SK-N-SH (cell line): ENCODE measurements around the gene MGAT4A. TPM values are rescaled to one million over a fixed set of nuclear protein-coding genes. Genes with fewer than 3 reads are reported as not detected.

Experiments
- CTCF ChIA-PET: fragments of 300-600, 350-600 bp; formaldehyde crosslinking; extraction: SDS; loops from one replicate; lab custom pipeline; 2021; lab: Yijun Ruan, JAX
- POLR2A ChIA-PET: fragments of 350-600 bp; sonication (Branson Sonifier 250); formaldehyde crosslinking; extraction: SDS; loops from one replicate; lab custom pipeline; 2020; ENCODE audit warnings: antibody characterized with exemption, inconsistent platforms; lab: Yijun Ruan, JAX
- DNase-seq: peaks from one replicate; pipeline ENCODE4 v3.0.0; 2012
- H2AFZ ChIP-seq: fragments of 200-600 bp; sonication (generic); 2 replicates; pipeline ENCODE4 v1.8.1; 2016; ENCODE audit warnings: antibody characterized with exemption, mild to moderate bottlenecking, low read depth
- H3F3A ChIP-seq: fragments of 200-600 bp; sonication (generic); replicated peaks from 2 replicates; pipeline ENCODE3; 2016; ENCODE audit warnings: antibody characterized with exemption, mild to moderate bottlenecking; ENCODE audit not compliant: insufficient read depth
- H3K27ac ChIP-seq, 2 experiments: fragments of 200-500 bp in 1 of 2; fragments of 200-600 bp in 1 of 2; sonication (Bioruptor generic) in 1 of 2; sonication (generic), shearing (Covaris generic) in 1 of 2; 2 replicates each; pipeline versions ENCODE4 v1.5.1 to v1.6.1; 2014 to 2016; ENCODE audit warnings: low read depth in 2 of 2, inconsistent platforms in 1 of 2, low read length in 1 of 2, mild to moderate bottlenecking in 1 of 2, mixed read lengths in 1 of 2
- H3K27me3 ChIP-seq: fragments of 200-600 bp; sonication (generic), shearing (Covaris generic); 2 replicates; pipeline ENCODE4 v1.6.1; 2016; ENCODE audit warnings: mixed run types; ENCODE audit not compliant: insufficient read depth
- H3K36me3 ChIP-seq, 2 experiments: fragments of 200-500 bp in 1 of 2; fragments of 200-600 bp in 1 of 2; sonication (Bioruptor generic) in 1 of 2; sonication (generic) in 1 of 2; replicated peaks in 1 of 2; 2 replicates each; pipeline versions ENCODE3 to v1.5.1; 2014 to 2016; ENCODE audit warnings: low read length in 1 of 2, mild to moderate bottlenecking in 1 of 2; ENCODE audit not compliant: insufficient read depth in 2 of 2, control insufficient read depth in 1 of 2
- H3K4me1 ChIP-seq, 2 experiments: fragments of 200-500 bp in 1 of 2; fragments of 200-600 bp in 1 of 2; sonication (Bioruptor generic) in 1 of 2; sonication (generic), shearing (Covaris generic) in 1 of 2; 2 replicates each; pipeline versions ENCODE4 v1.5.1 to v1.6.1; 2014 to 2016; ENCODE audit warnings: low read depth in 1 of 2, low read length in 1 of 2, mixed run types in 1 of 2; ENCODE audit not compliant: insufficient read depth in 2 of 2, control insufficient read depth in 1 of 2
- H3K4me2 ChIP-seq: fragments of 200-600 bp; sonication (generic), shearing (Covaris generic); 2 replicates; pipeline ENCODE4 v1.6.1; 2017; ENCODE audit warnings: mixed run types
- H3K4me3 ChIP-seq, 2 experiments: fragments of 200-500 bp in 1 of 2; fragments of 200-600 bp in 1 of 2; sonication (Bioruptor generic) in 1 of 2; sonication (generic), shearing (Covaris generic) in 1 of 2; 2 replicates each; pipeline versions ENCODE4 v1.5.1 to v1.8.1; 2014 to 2016; ENCODE audit warnings: low read depth in 2 of 2, inconsistent platforms in 1 of 2, low read length in 1 of 2, mild to moderate bottlenecking in 1 of 2, mixed read lengths in 1 of 2, moderate library complexity in 1 of 2
- H3K79me2 ChIP-seq: fragments of 200-600 bp; sonication (generic); 2 replicates; pipeline ENCODE4 v1.8.1; 2017; ENCODE audit warnings: mild to moderate bottlenecking; ENCODE audit not compliant: insufficient read depth
- H3K9ac ChIP-seq: fragments of 200-600 bp; sonication (generic); 2 replicates; pipeline ENCODE4 v1.6.1; 2017; ENCODE audit warnings: mixed run types
- H3K9me2 ChIP-seq: fragments of 200-600 bp; sonication (generic); 2 replicates; pipeline ENCODE4 v1.6.1; 2017; ENCODE audit warnings: mixed run types
- H3K9me3 ChIP-seq: fragments of 200-600 bp; sonication (generic); 2 replicates; pipeline ENCODE4 v1.6.1; 2017; ENCODE audit warnings: mixed run types, mild to moderate bottlenecking, moderate library complexity
- H4K20me1 ChIP-seq: fragments of 200-600 bp; sonication (generic); 2 replicates; pipeline ENCODE4 v1.6.1; 2017; ENCODE audit warnings: mild to moderate bottlenecking, mixed run types; ENCODE audit not compliant: insufficient read depth
- CHD2 ChIP-seq: fragments of 150-350 bp; IDR thresholded peaks from 2 replicates; pipeline ENCODE4 v1.6.1; 2018; ENCODE audit warnings: low read length; ENCODE audit not compliant: partially characterized antibody
- CTCF ChIP-seq: fragments of 200-600 bp; sonication (generic); IDR thresholded peaks from 2 replicates; pipeline ENCODE4 v1.6.1; 2017; ENCODE audit warnings: antibody characterized with exemption, mild to moderate bottlenecking, moderate library complexity
- EP300 ChIP-seq, 2 experiments: IDR thresholded peaks; 2 replicates each; pipeline versions ENCODE4 v1.4.0 to v1.6.1; 2012; ENCODE audit warnings: borderline replicate concordance in 1 of 2, low read depth in 1 of 2, low read length in 1 of 2
- FOXM1 ChIP-seq: IDR thresholded peaks from 2 replicates; pipeline ENCODE4 v1.4.0; 2012; ENCODE audit warnings: low read depth, mild to moderate bottlenecking
- GABPA ChIP-seq: IDR thresholded peaks from 2 replicates; pipeline ENCODE4 v1.4.0; 2012; ENCODE audit warnings: low read depth, mild to moderate bottlenecking
- GATA2 ChIP-seq: sonication (generic); formaldehyde crosslinking; IDR thresholded peaks from 2 replicates; pipeline ENCODE4 v1.5.0; 2020; ENCODE audit warnings: mild to moderate bottlenecking, missing genetic modification reagents
- IRF3 ChIP-seq: fragments of 150-350 bp; IDR thresholded peaks from 2 replicates; pipeline ENCODE4 v1.6.1; 2016; ENCODE audit warnings: mild to moderate bottlenecking, low read depth, low read length
- JUND ChIP-seq: IDR thresholded peaks from 2 replicates; pipeline ENCODE4 v1.4.0; 2012
- MXI1 ChIP-seq: IDR thresholded peaks from 2 replicates; pipeline ENCODE4 v1.6.1; 2012; ENCODE audit warnings: mild to moderate bottlenecking, low read depth, low read length, improper control_type of control experiment
- NFIC ChIP-seq: IDR thresholded peaks from 2 replicates; pipeline ENCODE4 v1.4.0; 2012; ENCODE audit warnings: borderline replicate concordance
- RAD21 ChIP-seq: IDR thresholded peaks from 2 replicates; pipeline ENCODE4 v1.6.1; 2012; ENCODE audit warnings: mild to moderate bottlenecking, low read length
- RCOR1 ChIP-seq: fragments of 150-350 bp; IDR thresholded peaks from 2 replicates; pipeline ENCODE4 v1.6.1; 2017; ENCODE audit warnings: antibody characterized with exemption, low read length
- REST ChIP-seq: IDR thresholded peaks from 2 replicates; pipeline ENCODE4 v1.6.1; 2012; ENCODE audit warnings: mild to moderate bottlenecking, low read depth, low read length, moderate library complexity
- RXRA ChIP-seq: IDR thresholded peaks from 2 replicates; pipeline ENCODE4 v1.4.0; 2012; ENCODE audit warnings: low read depth, mild to moderate bottlenecking, borderline replicate concordance
- SIN3A ChIP-seq: IDR thresholded peaks from 2 replicates; pipeline ENCODE4 v1.6.1; 2012; ENCODE audit warnings: low read depth, mild to moderate bottlenecking, low read length, moderate library complexity, borderline replicate concordance
- SMC3 ChIP-seq: IDR thresholded peaks from 2 replicates; pipeline ENCODE4 v1.6.1; 2012; ENCODE audit warnings: low read depth, low read length, improper control_type of control experiment
- TAF1 ChIP-seq: IDR thresholded peaks from 2 replicates; pipeline ENCODE4 v1.6.1; 2012; ENCODE audit warnings: low read depth, mild to moderate bottlenecking, low read length, moderate library complexity, borderline replicate concordance
- TCF12 ChIP-seq: IDR thresholded peaks from 2 replicates; pipeline ENCODE4 v1.4.0; 2012
- TEAD4 ChIP-seq: IDR thresholded peaks from 2 replicates; pipeline ENCODE4 v1.4.0; 2012; ENCODE audit warnings: mild to moderate bottlenecking, borderline replicate concordance; ENCODE audit not compliant: insufficient read depth
- YY1 ChIP-seq: IDR thresholded peaks from 2 replicates; pipeline ENCODE4 v1.4.0; 2012; ENCODE audit warnings: low read depth, mild to moderate bottlenecking
- WGBS: methylation state at CpG from one replicate; pipeline ENCODE4 v1.1.6; 2017; ENCODE audit warnings: low lambda C conversion rate; 5-methylcytosine and 5-hydroxymethylcytosine counted together
- polyA plus RNA-seq, 3 experiments: library from polyadenylated mRNA; depleted of rRNA; stranded (reverse); fragments of >200 nt; gene quantifications; 2 replicates each; pipeline ENCODE4 v1.2.3, GENCODE V29; 2012

The MGAT4A gene
- polyA plus RNA-seq, 1 of the 3 experiments (the other 2 are of a cell fraction): 0.07 TPM

- no peak for DNase-seq
- no peak overlapping the region for H3K9ac ChIP-seq
- POLR2A ChIA-PET: no interaction called here
- no peak overlapping the region for H2AFZ ChIP-seq
- no peak overlapping the region for H3K27ac ChIP-seq
- no peak overlapping the region for H3K4me2 ChIP-seq
- CTCF ChIA-PET: no interaction called here
- no peaks in the 10 kb centered on the region for H3K36me3 ChIP-seq
- H3K79me2 ChIP-seq: no peaks in the 10 kb centered on the region
- TF ChIP-seq REST (no peak), RXRA (no peak), RAD21 (no peak), JUND (no peak), TCF12 (no peak), NFIC (no peak), MXI1 (no peak), IRF3 (no peak), RCOR1 (no peak), GATA2 (CRISPR knock-in tag) (no peak), TEAD4 (no peak), FOXM1 (no peak), EP300 (IDR thresholded peaks at IDR 0.05; ENCODE audit: borderline replicate concordance in 1 of 2, low read depth in 1 of 2, low read length in 1 of 2) (no peak), SIN3A (no peak), CTCF (no peak), YY1 (no peak), TAF1 (no peak), SMC3 (no peak), GABPA (no peak), CHD2 (no peak)
- H3K9me2 ChIP-seq: no peaks in the 10 kb centered on the region
- 50% methylated on average over 6 of the region's 6 CpGs for WGBS
- peaks cover 0 to 4% of the 10 kb centered on the region in 2 experiments; a peak in 1 of 4 replicates for H3K4me1 ChIP-seq
- H3K9me3 ChIP-seq: 0 out of 2 replicates have a peak, but pooled peaks cover 2% of the 10 kb centered on the region
- no peaks in the 10 kb centered on the region for H4K20me1 ChIP-seq
- H3K27me3 ChIP-seq: no peaks in the 10 kb centered on the region
- H3K4me3 ChIP-seq: no peak overlapping the region
- H3F3A ChIP-seq: no peaks in the 10 kb centered on the region
These were observed 46.1 kb upstream of the MGAT4A start for GRCh38 chr2:98777076-98777475.
